Measurements from ENCODE around the gene GSTP1. TPM values are rescaled to one million over a fixed set of nuclear protein-coding genes. Genes with fewer than 3 reads are reported as not detected.
A peak's percentile ranks its signal among the peaks of the same experiment; 100 is the strongest.

GSTP1 gene
- total and polyA plus RNA-seq, 9 of the 15 experiments (the other 6 are each of a cell fraction or from before 2014, with no cell fraction given): 592 to 2,150 (median 1,204) TPM

DNA sequence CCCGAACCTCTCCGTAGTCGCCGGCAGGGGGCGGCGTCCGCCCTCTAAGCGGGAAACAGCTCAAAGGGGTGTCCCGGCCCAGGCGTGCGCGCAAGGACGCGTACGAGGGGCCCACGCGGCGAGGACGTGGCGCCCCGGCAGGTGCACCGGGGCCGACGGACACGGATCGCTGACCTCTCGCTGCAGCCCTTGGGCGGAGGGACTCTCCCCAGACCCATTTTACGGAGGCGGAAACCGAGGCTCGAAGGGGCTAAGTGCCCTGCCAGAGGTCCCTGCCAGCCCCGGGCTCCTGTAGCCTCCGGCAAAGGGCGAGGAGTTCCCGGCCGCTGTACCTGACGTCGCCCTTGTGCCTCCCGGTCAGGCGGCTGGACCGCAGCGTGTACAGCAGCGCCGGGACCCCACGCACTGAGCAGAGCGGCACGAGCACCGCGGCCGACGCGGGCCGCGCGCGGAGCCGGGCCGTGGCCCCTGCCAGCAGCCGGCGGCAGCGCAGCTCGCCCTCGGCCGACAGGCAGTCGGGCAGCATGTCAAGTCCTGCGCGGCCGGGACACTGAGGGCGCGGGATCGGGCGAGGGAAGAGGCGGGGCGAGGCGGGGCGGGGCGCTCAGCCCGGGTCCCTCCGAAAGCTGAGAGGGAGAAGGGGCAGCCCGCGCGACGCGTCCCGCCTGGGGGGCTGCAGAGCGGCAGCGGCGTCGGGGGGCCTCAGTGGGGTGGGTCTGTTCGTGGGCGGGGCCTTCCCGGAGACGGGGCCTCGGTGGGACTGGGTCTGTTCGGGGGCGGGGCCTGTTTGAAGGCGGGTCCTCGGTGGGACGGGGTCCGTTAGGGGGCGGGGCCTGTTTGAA is 46.0 kb downstream of the GSTP1 start, which contains the start of gene NUDT8 (continued):
- TF ChIP-seq, protein P1, sequence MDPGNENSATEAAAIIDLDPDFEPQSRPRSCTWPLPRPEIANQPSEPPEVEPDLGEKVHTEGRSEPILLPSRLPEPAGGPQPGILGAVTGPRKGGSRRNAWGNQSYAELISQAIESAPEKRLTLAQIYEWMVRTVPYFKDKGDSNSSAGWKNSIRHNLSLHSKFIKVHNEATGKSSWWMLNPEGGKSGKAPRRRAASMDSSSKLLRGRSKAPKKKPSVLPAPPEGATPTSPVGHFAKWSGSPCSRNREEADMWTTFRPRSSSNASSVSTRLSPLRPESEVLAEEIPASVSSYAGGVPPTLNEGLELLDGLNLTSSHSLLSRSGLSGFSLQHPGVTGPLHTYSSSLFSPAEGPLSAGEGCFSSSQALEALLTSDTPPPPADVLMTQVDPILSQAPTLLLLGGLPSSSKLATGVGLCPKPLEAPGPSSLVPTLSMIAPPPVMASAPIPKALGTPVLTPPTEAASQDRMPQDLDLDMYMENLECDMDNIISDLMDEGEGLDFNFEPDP (CRISPR knock-in tag; IDR thresholded peaks at IDR 0.05): no peak
- TF ChIP-seq CEBPB (tag; IDR thresholded peaks at IDR 0.05) (no peak), ZNF133 (CRISPR knock-in tag; IDR thresholded peaks at IDR 0.05) (no peak), ZNF354B (CRISPR knock-in tag; IDR thresholded peaks at IDR 0.05) (no peak), SNIP1 (IDR thresholded peaks at IDR 0.05; ENCODE audit: low read depth) (no peak), EP400 (IDR thresholded peaks at IDR 0.05) (peak; percentile 83; the same call in 1 of the 2 replicates), L3MBTL2 (IDR thresholded peaks at IDR 0.05) (peak; percentile 99), PRMT5 (CRISPR knock-in tag; IDR thresholded peaks at IDR 0.05) (peak; percentile 62; the same call in 1 of the 2 replicates), FOXA3 (CRISPR knock-in tag; conservative IDR thresholded peaks at IDR 0.05 in 1 of 2, IDR thresholded peaks at IDR 0.05 in 1 of 2) (peak in 1 of 2 experiments; percentile 78; a peak in 1 of 4 replicates), TRIM28 (IDR thresholded peaks at IDR 0.05) (no peak), NFYB (IDR thresholded peaks at IDR 0.05; ENCODE audit: extremely low read depth, insufficient read length) (no peak)
- TF ChIP-seq, protein P2, sequence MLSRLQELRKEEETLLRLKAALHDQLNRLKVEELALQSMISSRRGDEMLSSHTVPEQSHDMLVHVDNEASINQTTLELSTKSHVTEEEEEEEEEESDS (CRISPR knock-in tag; IDR thresholded peaks at IDR 0.05): no peak
- TF ChIP-seq, protein P3, sequence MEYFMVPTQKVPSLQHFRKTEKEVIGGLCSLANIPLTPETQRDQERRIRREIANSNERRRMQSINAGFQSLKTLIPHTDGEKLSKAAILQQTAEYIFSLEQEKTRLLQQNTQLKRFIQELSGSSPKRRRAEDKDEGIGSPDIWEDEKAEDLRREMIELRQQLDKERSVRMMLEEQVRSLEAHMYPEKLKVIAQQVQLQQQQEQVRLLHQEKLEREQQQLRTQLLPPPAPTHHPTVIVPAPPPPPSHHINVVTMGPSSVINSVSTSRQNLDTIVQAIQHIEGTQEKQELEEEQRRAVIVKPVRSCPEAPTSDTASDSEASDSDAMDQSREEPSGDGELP (CRISPR knock-in tag; IDR thresholded peaks at IDR 0.05; ENCODE audit: borderline replicate concordance): peak; percentile 84
- TF ChIP-seq, protein P4, sequence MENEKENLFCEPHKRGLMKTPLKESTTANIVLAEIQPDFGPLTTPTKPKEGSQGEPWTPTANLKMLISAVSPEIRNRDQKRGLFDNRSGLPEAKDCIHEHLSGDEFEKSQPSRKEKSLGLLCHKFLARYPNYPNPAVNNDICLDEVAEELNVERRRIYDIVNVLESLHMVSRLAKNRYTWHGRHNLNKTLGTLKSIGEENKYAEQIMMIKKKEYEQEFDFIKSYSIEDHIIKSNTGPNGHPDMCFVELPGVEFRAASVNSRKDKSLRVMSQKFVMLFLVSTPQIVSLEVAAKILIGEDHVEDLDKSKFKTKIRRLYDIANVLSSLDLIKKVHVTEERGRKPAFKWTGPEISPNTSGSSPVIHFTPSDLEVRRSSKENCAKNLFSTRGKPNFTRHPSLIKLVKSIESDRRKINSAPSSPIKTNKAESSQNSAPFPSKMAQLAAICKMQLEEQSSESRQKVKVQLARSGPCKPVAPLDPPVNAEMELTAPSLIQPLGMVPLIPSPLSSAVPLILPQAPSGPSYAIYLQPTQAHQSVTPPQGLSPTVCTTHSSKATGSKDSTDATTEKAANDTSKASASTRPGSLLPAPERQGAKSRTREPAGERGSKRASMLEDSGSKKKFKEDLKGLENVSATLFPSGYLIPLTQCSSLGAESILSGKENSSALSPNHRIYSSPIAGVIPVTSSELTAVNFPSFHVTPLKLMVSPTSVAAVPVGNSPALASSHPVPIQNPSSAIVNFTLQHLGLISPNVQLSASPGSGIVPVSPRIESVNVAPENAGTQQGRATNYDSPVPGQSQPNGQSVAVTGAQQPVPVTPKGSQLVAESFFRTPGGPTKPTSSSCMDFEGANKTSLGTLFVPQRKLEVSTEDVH (IDR thresholded peaks at IDR 0.05; ENCODE audit: low read depth, partially characterized antibody): peak; percentile 61
- TF ChIP-seq, protein P5, sequence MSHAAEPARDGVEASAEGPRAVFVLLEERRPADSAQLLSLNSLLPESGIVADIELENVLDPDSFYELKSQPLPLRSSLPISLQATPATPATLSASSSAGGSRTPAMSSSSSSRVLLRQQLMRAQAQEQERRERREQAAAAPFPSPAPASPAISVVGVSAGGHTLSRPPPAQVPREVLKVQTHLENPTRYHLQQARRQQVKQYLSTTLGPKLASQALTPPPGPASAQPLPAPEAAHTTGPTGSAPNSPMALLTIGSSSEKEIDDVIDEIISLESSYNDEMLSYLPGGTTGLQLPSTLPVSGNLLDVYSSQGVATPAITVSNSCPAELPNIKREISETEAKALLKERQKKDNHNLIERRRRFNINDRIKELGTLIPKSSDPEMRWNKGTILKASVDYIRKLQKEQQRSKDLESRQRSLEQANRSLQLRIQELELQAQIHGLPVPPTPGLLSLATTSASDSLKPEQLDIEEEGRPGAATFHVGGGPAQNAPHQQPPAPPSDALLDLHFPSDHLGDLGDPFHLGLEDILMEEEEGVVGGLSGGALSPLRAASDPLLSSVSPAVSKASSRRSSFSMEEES (CRISPR knock-in tag; IDR thresholded peaks at IDR 0.05): no peak
- TF ChIP-seq, protein P6, sequence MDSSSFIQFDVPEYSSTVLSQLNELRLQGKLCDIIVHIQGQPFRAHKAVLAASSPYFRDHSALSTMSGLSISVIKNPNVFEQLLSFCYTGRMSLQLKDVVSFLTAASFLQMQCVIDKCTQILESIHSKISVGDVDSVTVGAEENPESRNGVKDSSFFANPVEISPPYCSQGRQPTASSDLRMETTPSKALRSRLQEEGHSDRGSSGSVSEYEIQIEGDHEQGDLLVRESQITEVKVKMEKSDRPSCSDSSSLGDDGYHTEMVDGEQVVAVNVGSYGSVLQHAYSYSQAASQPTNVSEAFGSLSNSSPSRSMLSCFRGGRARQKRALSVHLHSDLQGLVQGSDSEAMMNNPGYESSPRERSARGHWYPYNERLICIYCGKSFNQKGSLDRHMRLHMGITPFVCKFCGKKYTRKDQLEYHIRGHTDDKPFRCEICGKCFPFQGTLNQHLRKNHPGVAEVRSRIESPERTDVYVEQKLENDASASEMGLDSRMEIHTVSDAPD (CRISPR knock-in tag; IDR thresholded peaks at IDR 0.05): no peak
- TF ChIP-seq, protein P7, sequence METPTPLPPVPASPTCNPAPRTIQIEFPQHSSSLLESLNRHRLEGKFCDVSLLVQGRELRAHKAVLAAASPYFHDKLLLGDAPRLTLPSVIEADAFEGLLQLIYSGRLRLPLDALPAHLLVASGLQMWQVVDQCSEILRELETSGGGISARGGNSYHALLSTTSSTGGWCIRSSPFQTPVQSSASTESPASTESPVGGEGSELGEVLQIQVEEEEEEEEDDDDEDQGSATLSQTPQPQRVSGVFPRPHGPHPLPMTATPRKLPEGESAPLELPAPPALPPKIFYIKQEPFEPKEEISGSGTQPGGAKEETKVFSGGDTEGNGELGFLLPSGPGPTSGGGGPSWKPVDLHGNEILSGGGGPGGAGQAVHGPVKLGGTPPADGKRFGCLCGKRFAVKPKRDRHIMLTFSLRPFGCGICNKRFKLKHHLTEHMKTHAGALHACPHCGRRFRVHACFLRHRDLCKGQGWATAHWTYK (CRISPR knock-in tag; IDR thresholded peaks at IDR 0.05): peak; percentile 75
